Fibroblast of peridontal ligament (primary cell): Measurements from ENCODE around the gene COG2.
"Not testable (repeated sequence)": the region's sequence is repeated elsewhere in the genome, so short reads cannot be mapped to it uniquely, and the experiment has no call there.

ENCODE experiments used
- DNase-seq: peaks from one replicate; pipeline ENCODE4 v3.0.0-alpha.2; 2010; ENCODE audit errors: extremely low read depth

Gene COG2

GRCh38 chr1:230627767-230628166 lies 14.5 kb upstream of the COG2 start:
- no peak for DNase-seq

- DNase-seq, result no peak
These were observed 12.8 kb upstream of the COG2 start for GRCh38 chr1:230629511-230629910.

DNA sequence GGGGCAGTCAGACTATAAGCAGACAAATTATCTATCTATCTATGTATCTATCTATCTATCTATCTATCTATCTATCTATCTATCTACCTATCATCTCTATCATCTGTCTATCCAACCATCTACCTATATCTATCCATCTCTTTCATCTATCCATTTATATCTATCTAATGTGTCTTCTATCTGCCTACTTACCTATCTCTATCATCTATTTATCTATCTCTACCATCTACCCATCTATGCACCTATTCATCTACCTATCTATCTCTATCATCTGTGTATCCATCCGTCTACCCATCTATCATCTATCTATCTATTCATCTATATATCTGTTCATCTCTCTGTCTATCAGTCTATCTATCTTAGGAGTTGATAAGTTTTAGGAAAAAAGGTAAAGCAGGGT lies 10.8 kb upstream of the COG2 start:
- no peak for DNase-seq

- DNase-seq, result peak; percentile 30
These were observed 9.9 kb upstream of the COG2 start for GRCh38 chr1:230632273-230632873.

GRCh38 chr1:230633469-230633868 lies 8.8 kb upstream of the COG2 start:
- peak; percentile 6 for DNase-seq

DNA sequence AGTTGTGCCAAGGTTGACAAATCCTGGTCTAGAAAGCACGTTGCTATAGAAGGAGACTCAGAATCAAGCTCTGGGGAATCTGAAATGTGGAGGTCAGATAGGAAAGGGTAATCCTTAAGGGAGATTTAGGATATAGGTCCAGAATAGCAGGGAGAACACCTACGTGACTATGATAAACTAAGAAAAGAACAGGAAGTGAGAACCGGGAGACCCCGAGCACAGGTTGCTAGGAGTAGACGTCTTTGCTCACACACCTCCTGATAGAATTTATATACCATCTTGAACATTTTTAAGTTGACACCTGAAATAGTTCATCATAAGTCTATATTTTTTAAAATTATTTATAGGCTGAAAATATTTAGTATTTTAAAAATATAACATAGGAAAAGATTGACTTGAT lies 7.9 kb upstream of the COG2 start:
- DNase-seq, result no peak

DNA sequence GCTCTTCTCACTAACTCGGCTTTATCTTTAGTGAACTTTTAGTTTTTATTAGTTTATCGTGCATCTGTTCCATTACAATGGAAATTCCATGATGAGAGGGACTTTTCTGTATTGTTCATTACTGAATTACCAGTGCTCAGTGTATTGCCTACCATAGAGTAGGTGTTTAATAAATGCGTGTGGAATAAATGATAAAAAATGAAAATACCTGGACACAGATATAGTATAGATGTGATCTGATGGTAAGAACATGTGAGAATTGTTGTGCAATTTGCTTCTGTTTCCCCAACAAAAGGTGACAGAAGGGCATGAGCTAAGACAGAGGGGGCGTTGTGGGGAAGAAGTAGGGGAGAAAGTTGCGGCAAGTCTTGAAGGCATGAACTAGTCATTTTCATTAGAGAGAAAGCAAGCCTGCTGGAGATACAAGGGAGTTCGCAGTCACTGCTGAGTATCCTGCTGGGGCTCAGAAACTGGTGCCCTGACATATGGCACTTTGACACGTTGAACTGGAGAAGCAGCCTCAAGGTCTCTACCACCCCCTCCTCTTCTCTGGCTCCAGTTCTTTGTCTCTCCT lies 5.6 kb upstream of the COG2 start:
- DNase-seq, result no peak

- no peak for DNase-seq
These were observed 2.5 kb upstream of the COG2 start for GRCh38 chr1:230639714-230640209.

DNA sequence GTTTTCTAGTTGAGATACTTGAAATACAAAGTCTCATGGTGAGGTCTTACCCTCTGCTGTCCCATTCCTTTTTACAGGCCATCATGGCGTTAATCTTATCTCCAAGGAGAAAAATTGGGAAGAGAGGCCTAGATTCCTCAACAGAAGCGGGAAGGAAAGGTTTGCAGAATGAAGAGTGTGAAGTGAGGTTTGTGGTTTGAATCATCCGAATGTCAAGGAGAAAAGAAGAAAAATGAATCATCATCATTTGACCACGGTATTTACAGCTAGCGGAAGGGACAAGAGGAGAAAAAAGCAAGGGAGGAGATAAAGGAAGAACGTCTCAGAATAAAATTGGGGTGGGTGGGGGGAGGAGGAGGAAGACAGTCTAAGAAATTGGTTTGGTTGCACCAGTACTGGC lies 935 bp upstream of the COG2 start:
- no peak for DNase-seq

DNA sequence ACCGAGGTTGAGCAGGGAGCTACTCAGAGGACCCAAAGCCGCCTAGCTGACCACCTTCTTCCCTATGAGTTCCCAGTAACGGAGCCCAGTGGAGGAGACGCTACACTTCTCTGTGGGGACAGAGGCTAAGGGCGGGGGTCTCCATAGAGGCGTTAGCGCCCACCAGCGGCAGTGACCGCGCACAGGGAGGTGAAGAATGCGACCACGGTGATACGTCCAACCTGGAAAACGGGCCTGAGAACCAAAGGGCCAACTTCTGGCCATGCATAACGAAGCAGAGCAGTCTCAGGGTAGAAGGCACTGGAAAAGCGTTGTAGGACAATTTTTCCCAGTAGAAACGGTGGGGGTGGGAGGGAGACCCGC lies 400 bp upstream of the COG2 start:
- DNase-seq, result no peak

DNA sequence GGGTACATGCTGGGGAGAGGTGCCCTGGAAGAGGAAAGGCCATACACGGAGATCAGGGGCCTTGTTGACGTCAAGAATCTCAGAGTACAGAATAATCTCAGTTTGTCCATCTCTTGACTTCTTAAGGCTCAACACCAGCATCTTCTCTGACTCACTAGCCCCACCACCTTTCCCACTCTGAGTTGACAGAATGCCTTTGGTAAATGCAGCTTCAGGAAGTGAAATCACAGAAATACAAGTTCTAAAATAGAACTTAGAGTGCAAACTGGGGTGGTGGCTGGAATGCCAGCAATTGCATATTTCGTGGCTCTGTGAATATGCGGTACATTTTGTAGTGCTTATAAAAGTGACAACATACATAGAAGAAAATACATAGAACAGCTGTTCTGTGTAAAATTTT lies 1.6 kb downstream of the COG2 start:
- peak; percentile 25 for DNase-seq

GRCh38 chr1:230646710-230647302 lies 4.5 kb downstream of the COG2 start:
- DNase-seq, result no peak

DNA sequence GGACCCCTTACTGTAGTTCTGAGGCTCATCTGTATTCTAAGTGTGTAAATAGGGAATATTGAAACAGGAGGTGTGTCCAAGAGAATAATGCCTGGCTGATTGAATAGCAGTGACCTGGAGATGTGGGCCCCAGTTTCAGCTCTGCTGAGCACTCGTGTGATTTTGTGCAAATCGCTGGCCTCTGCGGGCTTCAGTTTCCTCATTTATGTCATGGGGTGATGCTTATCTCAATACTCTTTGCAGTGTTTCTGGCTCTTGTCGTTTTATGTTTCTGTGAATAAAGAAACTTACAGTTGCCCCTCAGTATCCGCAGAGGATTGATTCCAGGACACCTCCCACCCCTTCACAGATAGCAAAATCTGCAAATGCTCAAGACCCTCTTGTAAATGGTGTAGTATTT lies 5.0 kb downstream of the COG2 start:
- DNase-seq, result no peak

DNA sequence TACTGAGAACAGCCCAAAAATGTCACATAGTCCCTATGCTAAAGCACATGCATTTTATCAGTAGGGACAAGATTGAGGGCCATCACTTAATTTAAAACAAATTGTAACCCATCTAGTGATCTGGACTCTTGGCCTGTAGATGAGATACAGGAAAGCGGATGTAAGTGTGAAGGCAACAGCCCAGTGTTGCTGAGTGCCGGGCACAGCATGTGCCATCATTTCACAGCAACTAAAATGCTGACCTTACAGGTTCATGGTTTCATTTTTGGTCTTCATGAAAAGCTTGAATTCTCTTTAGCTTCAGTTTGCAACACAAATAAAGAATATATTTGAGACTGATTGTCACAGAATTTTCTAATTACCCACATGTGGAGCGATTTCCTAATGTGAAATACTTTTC lies 5.8 kb downstream of the COG2 start:
- no peak for DNase-seq

- no peak for DNase-seq
These were observed 8.0 kb downstream of the COG2 start for GRCh38 chr1:230650300-230650699.

DNA sequence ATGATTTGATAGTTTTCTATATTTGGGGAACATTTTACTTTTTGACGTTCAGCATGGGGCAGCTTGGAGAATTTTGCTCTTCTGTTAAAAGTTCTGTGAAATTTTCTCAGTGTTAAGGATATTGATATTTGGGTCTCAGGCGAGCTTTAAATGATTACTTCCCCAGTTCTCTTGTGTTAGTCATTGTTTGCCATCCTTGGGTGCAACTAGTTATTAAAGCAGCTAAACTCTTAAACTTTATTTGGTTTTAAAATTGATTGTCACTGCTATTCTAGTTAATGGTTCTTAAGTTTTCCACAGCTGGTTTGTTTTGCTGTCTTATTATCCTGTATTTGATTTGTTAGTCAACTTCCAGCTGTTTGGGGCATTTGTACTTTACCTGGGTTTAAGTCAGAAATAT lies 9.0 kb downstream of the COG2 start:
- no peak for DNase-seq

DNA sequence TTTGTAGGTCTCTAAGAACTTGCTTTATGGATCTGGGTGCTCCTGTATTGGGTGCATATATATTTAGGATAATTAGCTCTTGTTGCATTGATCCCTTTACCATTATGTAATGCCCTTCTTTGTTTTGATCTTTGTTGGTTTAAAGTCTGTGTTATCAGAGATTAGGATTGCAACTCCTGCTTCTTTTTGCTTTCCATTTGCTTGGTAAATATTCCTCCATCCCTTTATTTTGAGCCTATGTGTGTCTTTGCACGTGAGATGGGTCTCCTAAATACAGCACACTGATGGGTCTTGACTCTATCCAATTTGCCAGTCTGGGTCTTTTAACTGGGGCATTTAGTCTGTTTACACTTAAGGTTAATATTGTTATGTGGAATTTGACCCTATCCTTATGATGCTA lies 14.4 kb downstream of the COG2 start:
- not testable (repeated sequence) for DNase-seq

GRCh38 chr1:230658103-230658502 lies 15.8 kb downstream of the COG2 start:
- DNase-seq, result not testable (repeated sequence)

DNA sequence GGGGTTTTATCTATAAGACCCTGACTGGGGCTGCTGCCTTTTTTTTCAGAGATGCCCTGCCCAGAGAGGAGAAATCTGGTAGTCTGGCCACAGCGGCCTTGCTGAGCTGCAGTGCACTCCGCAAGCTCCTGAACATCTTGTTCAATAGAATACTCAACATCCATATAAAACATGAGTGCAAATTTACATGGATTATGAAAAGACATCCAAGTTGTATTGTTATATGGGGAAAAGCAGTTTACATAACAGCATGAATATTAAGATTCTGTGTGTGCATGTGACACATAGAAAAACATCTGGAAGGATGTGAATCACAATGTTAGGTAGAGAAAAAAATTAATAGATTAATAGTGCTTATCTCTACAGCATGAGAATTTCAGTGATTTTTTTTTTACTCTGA lies 16.4 kb downstream of the COG2 start:
- DNase-seq, result no peak

- DNase-seq, result no peak
These were observed 19.7 kb downstream of the COG2 start for GRCh38 chr1:230661976-230662375.

- no peak for DNase-seq
These were observed 25.9 kb downstream of the COG2 start for GRCh38 chr1:230668227-230668626.

DNA sequence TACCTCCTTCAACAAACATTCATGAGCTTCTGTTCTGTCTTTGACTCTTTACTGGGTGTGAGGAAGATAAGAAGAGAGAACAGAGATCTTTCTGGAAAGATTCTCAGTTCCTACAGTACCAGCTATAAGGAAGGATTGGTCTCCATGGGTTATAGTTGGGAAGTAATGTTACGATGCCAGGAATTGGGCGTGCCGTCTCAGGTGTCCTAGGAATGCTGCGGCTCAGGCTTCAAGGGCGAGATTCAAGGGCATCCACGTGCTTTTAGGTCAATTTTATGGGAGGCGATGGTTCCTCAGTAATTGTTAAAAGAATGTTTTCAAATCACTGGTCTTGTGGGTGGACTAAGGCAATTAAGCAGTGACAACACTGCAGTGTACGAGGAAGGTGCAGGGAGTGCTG lies 27.3 kb downstream of the COG2 start:
- no peak for DNase-seq

- no peak for DNase-seq
These were observed 32.3 kb downstream of the COG2 start for GRCh38 chr1:230674581-230674980.

DNA sequence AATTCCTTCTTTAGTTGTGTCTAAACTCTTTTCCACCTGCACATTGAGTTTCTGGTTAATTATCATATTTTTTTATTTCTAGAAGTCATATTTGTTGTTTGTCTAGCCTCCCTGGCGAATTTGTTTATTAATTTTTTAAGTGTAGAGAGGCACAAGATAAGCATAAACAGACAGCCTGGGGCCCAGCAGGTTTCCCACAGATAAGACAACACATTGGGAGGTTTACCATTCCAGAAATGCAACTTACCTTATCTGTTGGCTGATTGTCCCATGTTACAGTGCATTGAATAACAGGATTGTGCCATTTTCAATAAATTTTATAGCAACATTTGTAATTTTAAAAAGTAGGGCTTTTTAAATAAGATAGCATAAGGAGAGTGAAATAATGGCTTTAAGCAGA lies 34.9 kb downstream of the COG2 start:
- no peak for DNase-seq
